ENCODE data around the gene ACP7. TPM values are rescaled to one million over a fixed set of nuclear protein-coding genes. Genes with fewer than 3 reads are reported as not detected.

Gene ACP7
- total and polyA plus RNA-seq, 9 of the 15 experiments (the other 6 are each of a cell fraction or from before 2014, with no cell fraction given), result not detected

DNA sequence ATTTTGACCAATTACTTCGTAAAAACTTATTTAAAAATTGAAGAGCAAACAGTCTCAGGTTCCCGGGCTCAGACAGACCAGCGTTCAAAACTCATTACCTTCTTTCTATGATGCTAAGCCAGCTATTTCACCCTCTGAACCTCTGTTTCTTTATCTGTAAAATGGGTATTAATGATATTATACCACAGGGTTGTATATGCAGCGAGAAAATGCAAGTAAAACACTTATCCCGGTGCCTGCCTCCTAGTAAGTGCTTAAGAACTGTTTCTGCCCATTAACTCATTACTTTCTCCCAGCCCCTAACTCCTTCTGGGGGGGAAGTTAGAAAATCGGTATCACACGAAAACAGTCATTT is 41.0 kb downstream of the ACP7 start (continued):
- TF ChIP-seq, protein P1, sequence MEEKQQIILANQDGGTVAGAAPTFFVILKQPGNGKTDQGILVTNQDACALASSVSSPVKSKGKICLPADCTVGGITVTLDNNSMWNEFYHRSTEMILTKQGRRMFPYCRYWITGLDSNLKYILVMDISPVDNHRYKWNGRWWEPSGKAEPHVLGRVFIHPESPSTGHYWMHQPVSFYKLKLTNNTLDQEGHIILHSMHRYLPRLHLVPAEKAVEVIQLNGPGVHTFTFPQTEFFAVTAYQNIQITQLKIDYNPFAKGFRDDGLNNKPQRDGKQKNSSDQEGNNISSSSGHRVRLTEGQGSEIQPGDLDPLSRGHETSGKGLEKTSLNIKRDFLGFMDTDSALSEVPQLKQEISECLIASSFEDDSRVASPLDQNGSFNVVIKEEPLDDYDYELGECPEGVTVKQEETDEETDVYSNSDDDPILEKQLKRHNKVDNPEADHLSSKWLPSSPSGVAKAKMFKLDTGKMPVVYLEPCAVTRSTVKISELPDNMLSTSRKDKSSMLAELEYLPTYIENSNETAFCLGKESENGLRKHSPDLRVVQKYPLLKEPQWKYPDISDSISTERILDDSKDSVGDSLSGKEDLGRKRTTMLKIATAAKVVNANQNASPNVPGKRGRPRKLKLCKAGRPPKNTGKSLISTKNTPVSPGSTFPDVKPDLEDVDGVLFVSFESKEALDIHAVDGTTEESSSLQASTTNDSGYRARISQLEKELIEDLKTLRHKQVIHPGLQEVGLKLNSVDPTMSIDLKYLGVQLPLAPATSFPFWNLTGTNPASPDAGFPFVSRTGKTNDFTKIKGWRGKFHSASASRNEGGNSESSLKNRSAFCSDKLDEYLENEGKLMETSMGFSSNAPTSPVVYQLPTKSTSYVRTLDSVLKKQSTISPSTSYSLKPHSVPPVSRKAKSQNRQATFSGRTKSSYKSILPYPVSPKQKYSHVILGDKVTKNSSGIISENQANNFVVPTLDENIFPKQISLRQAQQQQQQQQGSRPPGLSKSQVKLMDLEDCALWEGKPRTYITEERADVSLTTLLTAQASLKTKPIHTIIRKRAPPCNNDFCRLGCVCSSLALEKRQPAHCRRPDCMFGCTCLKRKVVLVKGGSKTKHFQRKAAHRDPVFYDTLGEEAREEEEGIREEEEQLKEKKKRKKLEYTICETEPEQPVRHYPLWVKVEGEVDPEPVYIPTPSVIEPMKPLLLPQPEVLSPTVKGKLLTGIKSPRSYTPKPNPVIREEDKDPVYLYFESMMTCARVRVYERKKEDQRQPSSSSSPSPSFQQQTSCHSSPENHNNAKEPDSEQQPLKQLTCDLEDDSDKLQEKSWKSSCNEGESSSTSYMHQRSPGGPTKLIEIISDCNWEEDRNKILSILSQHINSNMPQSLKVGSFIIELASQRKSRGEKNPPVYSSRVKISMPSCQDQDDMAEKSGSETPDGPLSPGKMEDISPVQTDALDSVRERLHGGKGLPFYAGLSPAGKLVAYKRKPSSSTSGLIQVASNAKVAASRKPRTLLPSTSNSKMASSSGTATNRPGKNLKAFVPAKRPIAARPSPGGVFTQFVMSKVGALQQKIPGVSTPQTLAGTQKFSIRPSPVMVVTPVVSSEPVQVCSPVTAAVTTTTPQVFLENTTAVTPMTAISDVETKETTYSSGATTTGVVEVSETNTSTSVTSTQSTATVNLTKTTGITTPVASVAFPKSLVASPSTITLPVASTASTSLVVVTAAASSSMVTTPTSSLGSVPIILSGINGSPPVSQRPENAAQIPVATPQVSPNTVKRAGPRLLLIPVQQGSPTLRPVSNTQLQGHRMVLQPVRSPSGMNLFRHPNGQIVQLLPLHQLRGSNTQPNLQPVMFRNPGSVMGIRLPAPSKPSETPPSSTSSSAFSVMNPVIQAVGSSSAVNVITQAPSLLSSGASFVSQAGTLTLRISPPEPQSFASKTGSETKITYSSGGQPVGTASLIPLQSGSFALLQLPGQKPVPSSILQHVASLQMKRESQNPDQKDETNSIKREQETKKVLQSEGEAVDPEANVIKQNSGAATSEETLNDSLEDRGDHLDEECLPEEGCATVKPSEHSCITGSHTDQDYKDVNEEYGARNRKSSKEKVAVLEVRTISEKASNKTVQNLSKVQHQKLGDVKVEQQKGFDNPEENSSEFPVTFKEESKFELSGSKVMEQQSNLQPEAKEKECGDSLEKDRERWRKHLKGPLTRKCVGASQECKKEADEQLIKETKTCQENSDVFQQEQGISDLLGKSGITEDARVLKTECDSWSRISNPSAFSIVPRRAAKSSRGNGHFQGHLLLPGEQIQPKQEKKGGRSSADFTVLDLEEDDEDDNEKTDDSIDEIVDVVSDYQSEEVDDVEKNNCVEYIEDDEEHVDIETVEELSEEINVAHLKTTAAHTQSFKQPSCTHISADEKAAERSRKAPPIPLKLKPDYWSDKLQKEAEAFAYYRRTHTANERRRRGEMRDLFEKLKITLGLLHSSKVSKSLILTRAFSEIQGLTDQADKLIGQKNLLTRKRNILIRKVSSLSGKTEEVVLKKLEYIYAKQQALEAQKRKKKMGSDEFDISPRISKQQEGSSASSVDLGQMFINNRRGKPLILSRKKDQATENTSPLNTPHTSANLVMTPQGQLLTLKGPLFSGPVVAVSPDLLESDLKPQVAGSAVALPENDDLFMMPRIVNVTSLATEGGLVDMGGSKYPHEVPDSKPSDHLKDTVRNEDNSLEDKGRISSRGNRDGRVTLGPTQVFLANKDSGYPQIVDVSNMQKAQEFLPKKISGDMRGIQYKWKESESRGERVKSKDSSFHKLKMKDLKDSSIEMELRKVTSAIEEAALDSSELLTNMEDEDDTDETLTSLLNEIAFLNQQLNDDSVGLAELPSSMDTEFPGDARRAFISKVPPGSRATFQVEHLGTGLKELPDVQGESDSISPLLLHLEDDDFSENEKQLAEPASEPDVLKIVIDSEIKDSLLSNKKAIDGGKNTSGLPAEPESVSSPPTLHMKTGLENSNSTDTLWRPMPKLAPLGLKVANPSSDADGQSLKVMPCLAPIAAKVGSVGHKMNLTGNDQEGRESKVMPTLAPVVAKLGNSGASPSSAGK (IDR thresholded peaks at IDR 0.05), result no peak
- TF ChIP-seq, protein P2, sequence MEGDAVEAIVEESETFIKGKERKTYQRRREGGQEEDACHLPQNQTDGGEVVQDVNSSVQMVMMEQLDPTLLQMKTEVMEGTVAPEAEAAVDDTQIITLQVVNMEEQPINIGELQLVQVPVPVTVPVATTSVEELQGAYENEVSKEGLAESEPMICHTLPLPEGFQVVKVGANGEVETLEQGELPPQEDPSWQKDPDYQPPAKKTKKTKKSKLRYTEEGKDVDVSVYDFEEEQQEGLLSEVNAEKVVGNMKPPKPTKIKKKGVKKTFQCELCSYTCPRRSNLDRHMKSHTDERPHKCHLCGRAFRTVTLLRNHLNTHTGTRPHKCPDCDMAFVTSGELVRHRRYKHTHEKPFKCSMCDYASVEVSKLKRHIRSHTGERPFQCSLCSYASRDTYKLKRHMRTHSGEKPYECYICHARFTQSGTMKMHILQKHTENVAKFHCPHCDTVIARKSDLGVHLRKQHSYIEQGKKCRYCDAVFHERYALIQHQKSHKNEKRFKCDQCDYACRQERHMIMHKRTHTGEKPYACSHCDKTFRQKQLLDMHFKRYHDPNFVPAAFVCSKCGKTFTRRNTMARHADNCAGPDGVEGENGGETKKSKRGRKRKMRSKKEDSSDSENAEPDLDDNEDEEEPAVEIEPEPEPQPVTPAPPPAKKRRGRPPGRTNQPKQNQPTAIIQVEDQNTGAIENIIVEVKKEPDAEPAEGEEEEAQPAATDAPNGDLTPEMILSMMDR (IDR thresholded peaks at IDR 0.05 in 2 of 3, conservative IDR thresholded peaks at IDR 0.05 in 1 of 3; ENCODE audit: insufficient read depth in 2 of 3, low read depth in 1 of 3, low read length in 3 of 3), result no peak
- 0 out of 2 replicates have a peak, but pooled peaks have one; percentile 27 for TF ChIP-seq PYGO2 (tag; IDR thresholded peaks at IDR 0.05)
- no peak for TF ChIP-seq NR4A1 (CRISPR knock-in tag; IDR thresholded peaks at IDR 0.05)
- TF ChIP-seq NR4A1 (tag; IDR thresholded peaks at IDR 0.05), result no peak
- TF ChIP-seq TRIM28 (IDR thresholded peaks at IDR 0.05), result peak; percentile 49; the same call in 1 of the 2 replicates
- TF ChIP-seq CC2D1A (IDR thresholded peaks at IDR 0.05), result peak; percentile 79
- TF ChIP-seq, protein P3, sequence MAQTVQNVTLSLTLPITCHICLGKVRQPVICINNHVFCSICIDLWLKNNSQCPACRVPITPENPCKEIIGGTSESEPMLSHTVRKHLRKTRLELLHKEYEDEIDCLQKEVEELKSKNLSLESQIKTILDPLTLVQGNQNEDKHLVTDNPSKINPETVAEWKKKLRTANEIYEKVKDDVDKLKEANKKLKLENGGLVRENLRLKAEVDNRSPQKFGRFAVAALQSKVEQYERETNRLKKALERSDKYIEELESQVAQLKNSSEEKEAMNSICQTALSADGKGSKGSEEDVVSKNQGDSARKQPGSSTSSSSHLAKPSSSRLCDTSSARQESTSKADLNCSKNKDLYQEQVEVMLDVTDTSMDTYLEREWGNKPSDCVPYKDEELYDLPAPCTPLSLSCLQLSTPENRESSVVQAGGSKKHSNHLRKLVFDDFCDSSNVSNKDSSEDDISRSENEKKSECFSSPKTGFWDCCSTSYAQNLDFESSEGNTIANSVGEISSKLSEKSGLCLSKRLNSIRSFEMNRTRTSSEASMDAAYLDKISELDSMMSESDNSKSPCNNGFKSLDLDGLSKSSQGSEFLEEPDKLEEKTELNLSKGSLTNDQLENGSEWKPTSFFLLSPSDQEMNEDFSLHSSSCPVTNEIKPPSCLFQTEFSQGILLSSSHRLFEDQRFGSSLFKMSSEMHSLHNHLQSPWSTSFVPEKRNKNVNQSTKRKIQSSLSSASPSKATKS (CRISPR knock-in tag; IDR thresholded peaks at IDR 0.05), result 0 out of 2 replicates have a peak, but pooled peaks have one; percentile 41
- TF ChIP-seq SPI1 (IDR thresholded peaks at IDR 0.05; ENCODE audit: borderline replicate concordance, low read depth, low read length), result peak; percentile 69; the same call in 1 of the 2 replicates
- TF ChIP-seq, protein P4, sequence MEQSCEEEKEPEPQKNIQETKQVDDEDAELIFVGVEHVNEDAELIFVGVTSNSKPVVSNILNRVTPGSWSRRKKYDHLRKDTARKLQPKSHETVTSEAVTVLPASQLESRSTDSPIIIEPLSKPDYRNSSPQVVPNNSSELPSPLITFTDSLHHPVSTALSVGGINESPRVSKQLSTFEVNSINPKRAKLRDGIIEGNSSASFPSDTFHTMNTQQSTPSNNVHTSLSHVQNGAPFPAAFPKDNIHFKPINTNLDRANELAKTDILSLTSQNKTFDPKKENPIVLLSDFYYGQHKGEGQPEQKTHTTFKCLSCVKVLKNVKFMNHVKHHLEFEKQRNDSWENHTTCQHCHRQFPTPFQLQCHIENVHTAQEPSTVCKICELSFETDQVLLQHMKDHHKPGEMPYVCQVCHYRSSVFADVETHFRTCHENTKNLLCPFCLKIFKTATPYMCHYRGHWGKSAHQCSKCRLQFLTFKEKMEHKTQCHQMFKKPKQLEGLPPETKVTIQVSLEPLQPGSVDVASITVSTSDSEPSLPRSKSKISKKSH (CRISPR knock-in tag; IDR thresholded peaks at IDR 0.05), result no peak
- peak; percentile 99 for TF ChIP-seq CHD4 (IDR thresholded peaks at IDR 0.05; ENCODE audit: insufficient read depth, insufficient replicate concordance, low read depth, low read length, poor library complexity, severe bottlenecking)

Data from K562 (cell line).